ENCODE data around the gene PNMA8B.
"Not testable (repeated sequence)": the region's sequence is repeated elsewhere in the genome, so short reads cannot be mapped to it uniquely, and the experiment has no call there.

GRCh38 chr19:46522988-46523387 lies 27.3 kb upstream of the PNMA8B start:
- not testable (repeated sequence) for TF ChIP-seq CTCF, POLR2A (IDR thresholded peaks at IDR 0.05)
